GM19193 (cell line): ENCODE results near the gene ZNF84.

ENCODE experiments used
- POLR2A ChIP-seq: IDR thresholded peaks from 4 replicates; pipeline ENCODE4 v1.6.1; 2011; ENCODE audit not compliant: insufficient read depth, insufficient read length; ENCODE audit errors: extremely low read depth

The ZNF84 gene

DNA sequence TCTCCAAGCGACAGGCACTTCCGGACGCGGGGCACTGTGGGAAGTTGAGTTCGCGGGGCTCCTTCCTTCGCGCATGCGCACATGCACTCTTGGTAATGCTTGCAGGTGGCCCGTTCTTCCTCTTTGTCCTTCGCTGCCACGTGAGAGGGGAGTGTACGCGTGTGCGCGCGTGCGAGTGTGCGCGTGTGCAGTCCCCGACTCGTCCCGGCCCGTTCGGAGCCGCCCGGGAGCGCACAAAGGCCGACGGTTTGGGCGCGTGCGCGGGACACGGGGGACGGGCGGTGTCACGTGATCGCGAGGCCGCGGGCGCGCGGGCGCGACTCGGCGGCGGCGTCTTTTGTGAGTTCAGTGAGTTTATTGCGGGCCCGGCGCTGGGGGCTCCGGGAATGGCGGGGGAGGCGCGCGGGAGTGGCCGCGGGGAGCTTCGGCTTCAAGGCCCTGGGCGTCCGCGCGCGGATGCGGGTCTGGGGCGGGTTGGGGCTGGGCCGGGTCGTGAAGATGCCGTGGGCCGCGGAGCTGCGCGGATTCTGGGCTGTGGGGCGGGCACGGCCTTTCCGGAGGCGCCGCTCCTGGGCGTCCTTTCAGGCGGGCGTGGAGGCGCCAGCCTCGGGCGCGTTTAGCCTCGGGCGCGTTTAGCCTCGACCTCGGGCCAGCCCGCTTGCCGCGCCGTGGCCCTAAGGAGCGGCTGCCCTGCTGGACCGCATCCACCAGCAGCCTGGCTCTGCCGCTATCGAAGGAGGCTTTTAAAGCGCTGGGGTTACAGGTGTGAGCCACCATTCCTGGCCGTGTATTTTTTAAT, at the start of gene ZNF84:
TSS of gene ZNF84 (plus strand) at position 303 of the 799 bp plus-strand sequence. CDS start 3,959 bp downstream, outside the sequence.
- TF ChIP-seq POLR2A = peak; percentile 87

- TF ChIP-seq POLR2A = no peak
These were observed 38.6 kb upstream of the ZNF84 start for GRCh38 chr12:132998741-132999140.

GRCh38 chr12:133010657-133011297, 26.5 kb upstream of the ZNF84 start:
- TF ChIP-seq POLR2A = no peak

DNA sequence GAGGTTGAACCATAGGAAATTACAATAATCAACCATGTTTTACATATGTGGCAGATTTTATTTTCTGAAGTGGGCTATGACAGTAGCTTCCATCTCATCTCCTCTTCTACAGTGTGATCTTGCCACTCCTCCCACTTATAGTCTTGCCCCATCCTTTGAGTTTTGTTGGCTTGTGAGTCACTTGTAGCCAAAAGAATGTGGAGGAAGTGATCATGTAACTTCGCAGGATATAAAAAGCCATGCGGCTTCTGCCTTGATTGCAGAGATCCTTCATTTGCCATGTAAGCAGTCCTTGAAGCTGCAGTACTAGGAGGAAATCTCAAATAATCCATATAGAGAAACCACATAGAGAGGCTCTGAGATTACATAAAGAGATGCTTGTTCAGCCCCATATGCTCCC, 13.7 kb upstream of the ZNF84 start:
- TF ChIP-seq POLR2A = no peak

- no peak for TF ChIP-seq POLR2A
These were observed 10.3 kb upstream of the ZNF84 start for GRCh38 chr12:133026996-133027395.

DNA sequence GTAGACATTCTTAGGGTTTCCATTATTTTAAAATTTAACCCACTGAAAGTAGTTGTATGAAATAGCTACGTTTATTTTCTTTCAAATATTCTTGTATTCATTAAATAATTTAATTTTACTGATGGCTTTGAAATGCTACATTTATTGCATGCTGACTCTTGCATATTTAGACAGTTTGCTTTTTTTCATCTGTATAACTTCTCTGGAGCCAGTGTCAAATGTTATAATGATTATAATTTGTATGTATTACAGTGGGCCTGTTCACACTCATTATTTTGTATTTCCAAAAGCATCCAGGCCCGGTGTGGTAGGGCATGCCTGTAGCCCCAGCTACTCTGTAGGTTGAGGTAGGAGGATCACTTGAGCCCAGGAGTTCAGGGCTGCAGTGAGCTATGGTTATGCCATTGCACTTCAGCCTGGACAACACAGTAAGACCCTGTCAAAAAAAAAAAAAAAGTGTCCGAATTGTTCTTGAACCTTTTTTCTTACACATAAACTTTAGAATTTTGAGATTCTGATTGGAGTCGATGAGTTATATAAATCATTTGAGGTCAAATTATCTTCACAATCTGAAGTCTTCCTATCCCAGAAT, 905 bp downstream of the ZNF84 start:
- no peak for TF ChIP-seq POLR2A

GRCh38 chr12:133046698-133047097, 9.4 kb downstream of the ZNF84 start:
- TF ChIP-seq POLR2A = no peak

DNA sequence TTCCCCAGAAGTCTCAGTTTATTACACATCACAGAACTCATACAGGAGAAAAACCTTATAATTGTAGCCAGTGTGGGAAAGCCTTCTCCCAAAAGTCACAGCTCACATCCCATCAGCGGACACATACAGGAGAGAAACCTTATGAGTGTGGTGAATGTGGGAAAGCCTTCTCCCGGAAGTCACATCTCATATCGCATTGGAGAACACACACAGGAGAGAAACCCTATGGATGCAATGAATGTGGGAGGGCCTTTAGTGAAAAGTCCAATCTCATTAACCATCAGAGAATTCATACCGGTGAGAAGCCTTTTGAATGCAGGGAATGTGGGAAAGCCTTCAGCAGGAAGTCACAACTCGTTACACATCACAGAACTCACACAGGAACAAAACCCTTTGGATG, 20.1 kb downstream of the ZNF84 start:
- no peak for TF ChIP-seq POLR2A

DNA sequence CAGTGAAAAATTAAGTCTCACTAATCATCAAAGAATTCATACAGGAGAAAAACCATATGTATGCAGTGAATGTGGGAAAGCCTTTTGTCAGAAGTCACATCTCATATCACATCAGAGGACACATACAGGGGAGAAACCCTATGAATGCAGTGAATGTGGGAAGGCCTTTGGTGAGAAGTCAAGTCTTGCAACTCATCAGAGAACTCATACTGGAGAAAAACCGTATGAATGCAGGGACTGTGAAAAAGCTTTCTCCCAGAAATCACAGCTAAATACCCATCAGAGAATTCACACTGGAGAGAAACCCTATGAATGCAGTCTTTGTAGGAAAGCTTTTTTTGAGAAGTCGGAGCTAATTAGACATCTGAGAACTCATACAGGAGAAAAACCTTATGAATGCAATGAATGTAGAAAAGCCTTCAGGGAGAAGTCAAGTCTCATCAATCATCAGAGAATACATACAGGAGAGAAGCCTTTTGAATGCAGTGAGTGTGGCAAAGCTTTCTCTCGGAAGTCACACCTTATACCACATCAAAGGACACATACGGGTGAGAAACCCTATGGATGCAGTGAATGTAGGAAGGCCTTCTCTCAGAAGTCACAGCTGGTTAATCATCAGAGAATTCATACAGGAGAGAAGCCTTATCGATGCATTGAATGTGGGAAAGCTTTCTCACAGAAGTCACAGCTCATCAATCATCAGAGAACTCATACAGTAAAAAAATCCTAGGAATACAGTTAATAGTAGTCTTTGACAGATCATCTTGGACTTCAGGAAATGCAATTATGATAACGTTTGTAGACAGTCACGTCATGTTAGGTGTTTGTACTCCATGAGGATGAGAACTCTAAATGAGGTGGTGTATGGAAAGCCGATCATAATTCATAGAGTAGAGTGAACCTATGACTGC, 21.1 kb downstream of the ZNF84 start:
- no peak for TF ChIP-seq POLR2A

GRCh38 chr12:133061954-133062353, 24.6 kb downstream of the ZNF84 start:
- TF ChIP-seq POLR2A = no peak

GRCh38 chr12:133063556-133063955, 26.2 kb downstream of the ZNF84 start:
- no peak for TF ChIP-seq POLR2A

GRCh38 chr12:133073836-133074235, 36.5 kb downstream of the ZNF84 start:
- TF ChIP-seq POLR2A = no peak

- no peak for TF ChIP-seq POLR2A
These were observed 42.7 kb downstream of the ZNF84 start for GRCh38 chr12:133080026-133080367.

DNA sequence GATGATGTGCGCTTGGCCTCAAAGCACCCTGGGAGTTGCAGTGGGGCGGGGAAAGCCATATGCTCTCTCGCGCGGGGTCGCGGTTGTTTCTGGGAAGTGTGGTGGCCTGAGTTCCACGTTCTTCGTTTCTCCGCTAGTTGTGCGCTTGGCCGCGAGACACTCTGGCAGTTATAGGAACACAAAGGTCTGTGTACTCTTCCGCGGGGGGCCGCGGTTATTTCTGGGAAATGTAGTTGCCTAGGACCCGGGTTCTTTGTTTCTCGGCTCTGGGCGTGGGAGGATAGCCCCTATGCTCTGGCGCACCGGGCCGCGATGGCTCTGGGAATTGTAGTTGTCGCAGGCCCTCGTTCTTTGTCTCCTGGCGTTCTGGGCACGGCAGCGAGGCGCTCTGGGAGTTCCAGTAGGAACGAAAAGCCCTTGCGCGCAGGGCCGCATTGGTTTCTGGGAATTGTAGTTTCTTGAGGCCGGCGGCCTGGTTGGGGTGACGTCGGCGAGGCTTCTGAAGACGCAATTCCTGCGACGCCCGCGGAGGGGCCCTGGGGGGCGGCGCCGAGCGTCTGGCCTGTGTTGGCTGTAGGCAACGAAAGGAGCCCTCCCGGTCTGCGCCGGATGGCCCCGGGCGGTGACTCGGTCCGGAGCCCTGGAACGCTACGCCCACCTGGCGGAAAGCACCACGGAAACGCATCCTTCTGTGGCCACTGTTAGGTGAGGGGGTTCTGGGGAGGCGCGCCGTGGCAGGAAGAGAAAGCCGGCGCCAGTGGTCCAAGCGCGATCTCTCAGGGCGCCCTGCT, 43.3 kb downstream of the ZNF84 start, which contains the start of gene ZNF140:
TSS of gene ZNF140 (plus strand) at position 556 of the 791 bp plus-strand sequence. CDS start 398 bp downstream, outside the sequence.
- peak; percentile 77 for TF ChIP-seq POLR2A
